Hepatocyte (in vitro differentiated cells): Measurements from ENCODE around the gene GPATCH4. TPM values are rescaled to one million over a fixed set of nuclear protein-coding genes. Genes with fewer than 3 reads are reported as not detected.

Experiments used
- DNase-seq: peaks from one replicate; pipeline ENCODE4 v3.0.0-alpha.2; 2016; ENCODE audit warnings: low spot score
- H2AFZ ChIP-seq: fragments of 200-600 bp; sonication (generic); 2 replicates; pipeline ENCODE4 v1.6.0; 2016; ENCODE audit warnings: antibody characterized with exemption, mild to moderate bottlenecking
- H3K27ac ChIP-seq: fragments of 200-600 bp; sonication (generic); 2 replicates; pipeline ENCODE4 v1.5.1; 2016; ENCODE audit warnings: mild to moderate bottlenecking
- H3K27me3 ChIP-seq: fragments of 200-600 bp; sonication (generic); 2 replicates; pipeline ENCODE4 v1.6.1; 2016
- H3K36me3 ChIP-seq: fragments of 200-600 bp; sonication (generic); replicated peaks from 2 replicates; pipeline ENCODE4 v1.5.1; 2016; ENCODE audit warnings: low read depth; ENCODE audit not compliant: insufficient read depth
- H3K4me1 ChIP-seq: fragments of 200-600 bp; sonication (generic); 2 replicates; pipeline ENCODE4 v1.5.1; 2016; ENCODE audit warnings: mild to moderate bottlenecking, moderate library complexity; ENCODE audit not compliant: insufficient read depth
- H3K4me2 ChIP-seq: fragments of 200-600 bp; sonication (generic); 2 replicates; pipeline ENCODE4 v1.6.0; 2016
- H3K4me3 ChIP-seq: fragments of 200-600 bp; sonication (generic); 2 replicates; pipeline ENCODE4 v1.5.1; 2016; ENCODE audit warnings: mild to moderate bottlenecking
- H3K79me2 ChIP-seq: fragments of 200-600 bp; sonication (generic); 2 replicates; pipeline ENCODE4 v1.6.0; 2017; ENCODE audit warnings: mild to moderate bottlenecking
- H3K9me2 ChIP-seq: fragments of 200-600 bp; sonication (generic); replicated peaks from 2 replicates; pipeline ENCODE4 v1.6.0; 2017; ENCODE audit warnings: mild to moderate bottlenecking; ENCODE audit not compliant: insufficient read depth
- H3K9me3 ChIP-seq: fragments of 200-600 bp; sonication (generic); 2 replicates; pipeline ENCODE4 v1.5.1; 2016; ENCODE audit warnings: low read depth, mild to moderate bottlenecking
- H4K20me1 ChIP-seq: fragments of 200-600 bp; sonication (generic); 2 replicates; pipeline ENCODE4 v1.6.0; 2016; ENCODE audit warnings: mild to moderate bottlenecking; ENCODE audit not compliant: insufficient read depth, poor library complexity, severe bottlenecking
- CTCF ChIP-seq: fragments of 200-600 bp; sonication (generic); IDR thresholded peaks from 2 replicates; pipeline ENCODE4 v1.5.1; 2016; ENCODE audit warnings: antibody characterized with exemption, mild to moderate bottlenecking; ENCODE audit not compliant: poor library complexity
- EZH2 ChIP-seq: fragments of 200-600 bp; sonication (generic); IDR thresholded peaks from 2 replicates; pipeline ENCODE4 v1.6.1; 2016; ENCODE audit warnings: antibody characterized with exemption, mild to moderate bottlenecking, borderline replicate concordance
- EZH2phosphoT487 ChIP-seq: fragments of 200-600 bp; sonication (generic); IDR thresholded peaks from one replicate; pipeline ENCODE4 v1.6.1; 2018; ENCODE audit warnings: antibody characterized with exemption, mild to moderate bottlenecking, low read depth, moderate library complexity; ENCODE audit not compliant: unreplicated experiment, severe bottlenecking
- WGBS: methylation state at CpG from one replicate; pipeline ENCODE4 v1.1.6; 2016; ENCODE audit warnings: low lambda C conversion rate; ENCODE audit errors: missing lambda C conversion rate; 5-methylcytosine and 5-hydroxymethylcytosine counted together
- polyA plus RNA-seq: library from polyadenylated mRNA; unstranded; fragments of >200 nt; fragmentation: Nextera tagmentation; extraction: Ambion mirVana; gene quantifications from 2 replicates; pipeline ENCODE4 v1.2.1, GENCODE V29; 2016
- total RNA-seq: library from RNA; depleted of rRNA; stranded (reverse); fragments of >200 nt; gene quantifications from 2 replicates; pipeline ENCODE4 v1.2.3, GENCODE V29; 2014

The GPATCH4 gene
- total and polyA plus RNA-seq, 2 experiments from 2014 or later = 5.6 to 28.3 TPM

DNA sequence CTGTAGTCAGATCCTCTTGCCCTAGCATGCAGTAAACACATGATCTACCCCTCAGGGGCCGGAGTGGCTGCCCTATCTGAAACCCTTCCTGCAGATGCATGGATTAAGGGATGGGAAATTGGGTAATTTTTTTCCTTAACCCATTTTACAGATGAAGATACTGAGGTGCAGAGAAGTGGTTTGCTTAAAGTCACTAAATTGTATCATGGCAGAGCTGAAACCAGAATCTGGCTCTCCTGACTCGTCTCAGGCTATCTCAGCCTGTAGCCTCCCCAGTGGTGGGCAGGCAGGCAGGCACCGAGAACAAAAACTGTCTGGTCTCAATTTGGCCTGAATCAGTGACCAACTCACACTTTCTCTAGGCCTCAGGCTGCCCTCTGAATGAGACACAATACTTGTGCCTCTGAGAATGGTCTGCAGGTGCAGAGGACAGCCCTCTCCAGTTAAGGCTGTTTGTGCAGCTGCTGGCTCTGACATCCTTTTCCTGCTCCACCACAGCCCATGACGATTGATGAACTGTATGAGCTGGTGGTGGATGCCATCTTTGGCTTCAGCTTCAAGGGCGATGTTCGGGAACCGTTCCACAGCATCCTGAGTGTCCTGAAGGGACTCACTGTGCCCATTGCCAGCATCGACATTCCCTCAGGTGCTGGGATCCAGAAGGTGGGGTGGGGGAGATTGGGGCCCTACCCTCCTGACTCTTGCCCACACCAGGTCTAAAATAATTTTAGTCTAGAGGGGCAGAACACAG lies 8.2 kb downstream of the GPATCH4 start:
- H2AFZ ChIP-seq = no peak overlapping the region
- no peak overlapping the region for H3K27ac ChIP-seq
- peak overlapping the region; percentile 91 for H3K4me2 ChIP-seq
- H3K9me3 ChIP-seq = no peaks in the 10 kb centered on the region
- H3K36me3 ChIP-seq = no peaks in the 10 kb centered on the region
- peaks cover 3% of the 10 kb centered on the region for H3K4me1 ChIP-seq
- TF ChIP-seq CTCF (no peak), EZH2 (no peak), EZH2phosphoT487 (no peak)
- DNase-seq = no peak
- H3K4me3 ChIP-seq = no peak overlapping the region
- no peaks in the 10 kb centered on the region for H4K20me1 ChIP-seq
- H3K27me3 ChIP-seq = no peaks in the 10 kb centered on the region
- 98% methylated on average over 8 of the region's 8 CpGs for WGBS
- no peaks in the 10 kb centered on the region for H3K9me2 ChIP-seq
- peaks cover 12% of the 10 kb centered on the region for H3K79me2 ChIP-seq

GRCh38 chr1:156592158-156592909 lies 8.9 kb downstream of the GPATCH4 start:
- WGBS = 55% methylated on average over 16 of the region's 16 CpGs
- H4K20me1 ChIP-seq = no peaks in the 10 kb centered on the region
- H3K4me3 ChIP-seq = peak overlapping the region; percentile 98
- no peaks in the 10 kb centered on the region for H3K36me3 ChIP-seq
- H2AFZ ChIP-seq = peak overlapping the region; percentile 89
- DNase-seq = no peak
- peaks cover 3% of the 10 kb centered on the region for H3K4me1 ChIP-seq
- no peaks in the 10 kb centered on the region for H3K27me3 ChIP-seq
- H3K9me2 ChIP-seq = no peaks in the 10 kb centered on the region
- TF ChIP-seq CTCF (no peak), EZH2 (no peak)
- H3K9me3 ChIP-seq = no peaks in the 10 kb centered on the region
- H3K27ac ChIP-seq = peak overlapping the region; percentile 92
- peaks cover 12% of the 10 kb centered on the region for H3K79me2 ChIP-seq
- H3K4me2 ChIP-seq = peak overlapping the region; percentile 91

GRCh38 chr1:156591432-156592157 lies 9.7 kb downstream of the GPATCH4 start, which contains the start of gene NAXE:
Gene NAXE, plus strand, starts transcription at chr1:156591776. Its CDS starts 29 bp downstream, at chr1:156591805.
- WGBS = 2% methylated on average over 49 of the region's 60 CpGs
- Histone ChIP-seq H3K4me2 (peak within 1 kb of the TSS; percentile 91), H4K20me1 (no peaks in the 10 kb centered on the region), H3K27me3 (no peaks in the 10 kb centered on the region), H3K4me1 (peaks cover 3% of the 10 kb centered on the region), H3K9me3 (no peaks in the 10 kb centered on the region), H3K4me3 (peak within 1 kb of the TSS; percentile 98), H3K79me2 (peaks cover 12% of the 10 kb centered on the region), H3K27ac (peak within 1 kb of the TSS; percentile 92), H3K36me3 (no peaks in the 10 kb centered on the region), H3K9me2 (no peaks in the 10 kb centered on the region), H2AFZ (peak within 1 kb of the TSS; percentile 94)
- no peak for TF ChIP-seq CTCF
- TF ChIP-seq EZH2 = no peak
- no peak for TF ChIP-seq EZH2phosphoT487
- DNase-seq = peak; percentile 91
